Measurements from ENCODE around the gene HLA-DRB1.
"Not testable (repeated sequence)": the region's sequence is repeated elsewhere in the genome, so short reads cannot be mapped to it uniquely, and the experiment has no call there.

Gene HLA-DRB1

DNA sequence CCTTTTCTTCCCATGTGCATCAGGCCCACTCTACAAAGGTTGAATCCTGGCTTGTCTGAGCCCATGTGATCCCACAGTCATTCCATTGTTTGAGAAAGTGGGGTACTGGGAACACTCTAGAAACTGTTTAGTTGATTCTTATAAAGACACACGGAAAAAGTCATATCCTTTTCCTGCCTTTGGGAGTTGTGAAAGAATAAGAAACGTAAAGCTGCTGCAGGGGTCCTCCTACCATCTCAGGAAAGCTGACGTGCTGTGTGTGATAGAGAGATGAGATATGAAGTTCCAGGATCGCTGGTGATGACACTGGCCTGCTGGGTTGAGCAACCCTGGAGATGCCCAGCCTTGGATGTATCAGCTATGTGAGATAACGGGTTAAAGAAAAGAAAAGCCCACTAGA lies 38.2 kb downstream of the HLA-DRB1 start:
- H3K79me2 ChIP-seq (ENCODE audit: insufficient read depth, low read length) = no peaks in the 10 kb centered on the region
- no peak overlapping the region for H3K4me3 ChIP-seq (ENCODE audit: insufficient read depth, low read length, poor library complexity, severe bottlenecking)
- H3K27ac ChIP-seq (ENCODE audit: low read depth, low read length) = no peak overlapping the region
- H3K4me2 ChIP-seq (ENCODE audit: low read depth, low read length, poor library complexity, severe bottlenecking) = no peak overlapping the region
- H3K36me3 ChIP-seq (ENCODE audit: low read length) = peaks cover 4% of the 10 kb centered on the region; the same call in 1 of the 2 replicates
- H3F3A ChIP-seq (ENCODE audit: insufficient read depth) = 0 out of 2 replicates have a peak, but pooled peaks cover 2% of the 10 kb centered on the region
- no peak overlapping the region for H2AFZ ChIP-seq (ENCODE audit: low read depth, low read length, severe bottlenecking)
- no peaks in the 10 kb centered on the region for H3K9me3 ChIP-seq (ENCODE audit: insufficient read depth, low read length)
- H3K9me2 ChIP-seq (replicated peaks; ENCODE audit: insufficient read depth, low read length) = no peaks in the 10 kb centered on the region
- no peak for TF ChIP-seq CTCF (IDR thresholded peaks at IDR 0.05; ENCODE audit: insufficient read depth, low read length, poor library complexity, severe bottlenecking)
- TF ChIP-seq EZH2phosphoT487 (conservative IDR thresholded peaks at IDR 0.05; ENCODE audit: low read length) = no peak
- H4K20me1 ChIP-seq (ENCODE audit: low read depth, low read length) = no peaks in the 10 kb centered on the region
- no peaks in the 10 kb centered on the region for H3K27me3 ChIP-seq (ENCODE audit: low read length)
- no peak overlapping the region for H3K9ac ChIP-seq (ENCODE audit: low read length)

- no peak overlapping the region for H3K9ac ChIP-seq (ENCODE audit: low read length)
- no peaks in the 10 kb centered on the region for H3K9me2 ChIP-seq (replicated peaks; ENCODE audit: insufficient read depth, low read length)
- peaks cover 3% of the 10 kb centered on the region; the same call in 1 of the 2 replicates for H3K9me3 ChIP-seq (ENCODE audit: insufficient read depth, low read length)
- no peak overlapping the region for H2AFZ ChIP-seq (ENCODE audit: low read depth, low read length, severe bottlenecking)
- no peaks in the 10 kb centered on the region for H3K36me3 ChIP-seq (ENCODE audit: low read length)
- no peaks in the 10 kb centered on the region for H3K27me3 ChIP-seq (ENCODE audit: low read length)
- no peak overlapping the region for H3K27ac ChIP-seq (ENCODE audit: low read depth, low read length)
- H4K20me1 ChIP-seq (ENCODE audit: low read depth, low read length) = no peaks in the 10 kb centered on the region
- no peaks in the 10 kb centered on the region for H3F3A ChIP-seq (ENCODE audit: insufficient read depth)
- TF ChIP-seq CTCF (IDR thresholded peaks at IDR 0.05; ENCODE audit: insufficient read depth, low read length, poor library complexity, severe bottlenecking) (no peak), EZH2phosphoT487 (conservative IDR thresholded peaks at IDR 0.05; ENCODE audit: low read length) (no peak)
- H3K4me2 ChIP-seq (ENCODE audit: low read depth, low read length, poor library complexity, severe bottlenecking) = no peak overlapping the region
- H3K79me2 ChIP-seq (ENCODE audit: insufficient read depth, low read length) = no peaks in the 10 kb centered on the region
- no peak overlapping the region for H3K4me3 ChIP-seq (ENCODE audit: insufficient read depth, low read length, poor library complexity, severe bottlenecking)
These were observed 49.8 kb downstream of the HLA-DRB1 start for GRCh38 chr6:32539839-32540238.

DNA sequence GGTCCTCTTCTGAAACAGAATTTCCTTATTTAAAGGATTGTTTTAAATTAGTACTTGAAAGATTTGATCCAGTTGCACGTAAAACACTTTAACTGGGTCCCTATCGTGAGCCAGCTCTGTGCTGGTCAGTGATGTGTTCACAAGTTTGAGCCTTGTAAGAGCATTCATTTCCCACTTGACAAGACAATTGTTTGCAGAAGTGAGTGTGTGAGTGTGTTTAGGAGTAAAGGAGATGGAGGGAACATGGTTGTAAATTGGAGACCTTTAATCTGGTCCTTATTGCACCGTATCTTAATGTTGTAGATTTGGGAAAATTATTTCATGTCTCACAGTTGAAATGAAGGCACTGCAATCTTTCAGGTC lies 59.2 kb downstream of the HLA-DRB1 start:
- not testable (repeated sequence) for H2AFZ ChIP-seq (ENCODE audit: low read depth, low read length, severe bottlenecking); H3F3A ChIP-seq (ENCODE audit: insufficient read depth); H3K9ac ChIP-seq (ENCODE audit: low read length); H4K20me1 ChIP-seq (ENCODE audit: low read depth, low read length); H3K79me2 ChIP-seq (ENCODE audit: insufficient read depth, low read length); H3K9me3 ChIP-seq (ENCODE audit: insufficient read depth, low read length); H3K4me3 ChIP-seq (ENCODE audit: insufficient read depth, low read length, poor library complexity, severe bottlenecking); H3K27ac ChIP-seq (ENCODE audit: low read depth, low read length); H3K36me3 ChIP-seq (ENCODE audit: low read length); H3K27me3 ChIP-seq (ENCODE audit: low read length); H3K9me2 ChIP-seq (replicated peaks; ENCODE audit: insufficient read depth, low read length)
- peak overlapping the region; percentile 41 for H3K4me2 ChIP-seq (ENCODE audit: low read depth, low read length, poor library complexity, severe bottlenecking)

- H3F3A ChIP-seq (ENCODE audit: insufficient read depth) = no peaks in the 10 kb centered on the region
- no peaks in the 10 kb centered on the region for H3K9me3 ChIP-seq (ENCODE audit: insufficient read depth, low read length)
- peak within 1 kb of the TSS; percentile 43 for H3K9ac ChIP-seq (ENCODE audit: low read length)
- H4K20me1 ChIP-seq (ENCODE audit: low read depth, low read length) = no peaks in the 10 kb centered on the region
- TF ChIP-seq EZH2phosphoT487 (conservative IDR thresholded peaks at IDR 0.05; ENCODE audit: low read length) (no peak), CTCF (IDR thresholded peaks at IDR 0.05; ENCODE audit: insufficient read depth, low read length, poor library complexity, severe bottlenecking) (no peak)
- no peaks in the 10 kb centered on the region for H3K9me2 ChIP-seq (replicated peaks; ENCODE audit: insufficient read depth, low read length)
- peak within 1 kb of the TSS; percentile 42 for H2AFZ ChIP-seq (ENCODE audit: low read depth, low read length, severe bottlenecking)
- no peak within 1 kb of the TSS for H3K27ac ChIP-seq (ENCODE audit: low read depth, low read length)
- 0 out of 2 replicates have a peak, but pooled peaks cover 4% of the 10 kb centered on the region for H3K79me2 ChIP-seq (ENCODE audit: insufficient read depth, low read length)
- no peaks in the 10 kb centered on the region for H3K36me3 ChIP-seq (ENCODE audit: low read length)
- peak within 1 kb of the TSS; percentile 53 for H3K4me3 ChIP-seq (ENCODE audit: insufficient read depth, low read length, poor library complexity, severe bottlenecking)
- H3K27me3 ChIP-seq (ENCODE audit: low read length) = no peaks in the 10 kb centered on the region
- H3K4me2 ChIP-seq (ENCODE audit: low read depth, low read length, poor library complexity, severe bottlenecking) = peak within 1 kb of the TSS; percentile 41
These were observed 59.8 kb downstream of the HLA-DRB1 start, which contains the start of gene HLA-DRB5 for GRCh38 chr6:32529697-32530430. TSS of gene HLA-DRB5 (minus strand) at chr6:32530287. CDS start at chr6:32530224, 63 bp downstream.
